Stimulated activated CD8-positive, alpha-beta memory T cell treated with anti-CD3 and anti-CD28 coated beads, Interleukin-2, amount 100 ng/mL, for 1 hour (primary cell): ENCODE measurements around the gene MINDY2.
"Not testable (repeated sequence)": the region's sequence is repeated elsewhere in the genome, so short reads cannot be mapped to it uniquely, and the experiment has no call there.

Experiments
- DNase-seq, 2 donors: peaks; one replicate each; pipeline ENCODE4 v3.0.0-alpha.2; 2020; ENCODE audit warnings: low read depth in 2 of 2

Gene MINDY2

GRCh38 chr15:58752716-58753115, 18.4 kb upstream of the MINDY2 start:
- DNase-seq = no peak

- DNase-seq = no peak
These were observed 15.8 kb upstream of the MINDY2 start for GRCh38 chr15:58755350-58755749.

- DNase-seq = no peak
These were observed 15.1 kb upstream of the MINDY2 start for GRCh38 chr15:58755956-58756355.

- no peak for DNase-seq
These were observed 13.0 kb upstream of the MINDY2 start for GRCh38 chr15:58758141-58758540.

- no peak for DNase-seq
These were observed 10.6 kb upstream of the MINDY2 start for GRCh38 chr15:58760385-58761009.

GRCh38 chr15:58761010-58761388, 10.1 kb upstream of the MINDY2 start:
- no peak for DNase-seq

GRCh38 chr15:58762285-58762684, 8.8 kb upstream of the MINDY2 start:
- DNase-seq = no peak

GRCh38 chr15:58762731-58763130, 8.4 kb upstream of the MINDY2 start:
- DNase-seq = no peak

GRCh38 chr15:58764468-58764867, 6.6 kb upstream of the MINDY2 start:
- no peak for DNase-seq

GRCh38 chr15:58766290-58766689, 4.8 kb upstream of the MINDY2 start:
- DNase-seq = no peak

- not testable (repeated sequence) for DNase-seq
These were observed 2.5 kb upstream of the MINDY2 start for GRCh38 chr15:58768601-58769004.

- no peak for DNase-seq
These were observed 614 bp upstream of the MINDY2 start for GRCh38 chr15:58770519-58770856.

- no peak for DNase-seq
These were observed 634 bp downstream of the MINDY2 start for GRCh38 chr15:58771621-58772250.

- no peak for DNase-seq
These were observed 1.9 kb downstream of the MINDY2 start for GRCh38 chr15:58773024-58773423.

- DNase-seq = no peak
These were observed 4.3 kb downstream of the MINDY2 start for GRCh38 chr15:58775402-58775801.

- DNase-seq = no peak
These were observed 6.0 kb downstream of the MINDY2 start for GRCh38 chr15:58777107-58777506.

GRCh38 chr15:58779554-58779953, 8.5 kb downstream of the MINDY2 start:
- no peak for DNase-seq

- DNase-seq = no peak
These were observed 14.3 kb downstream of the MINDY2 start for GRCh38 chr15:58785355-58785754.

- DNase-seq = no peak
These were observed 17.1 kb downstream of the MINDY2 start for GRCh38 chr15:58788056-58788710.

- DNase-seq = no peak
These were observed 22.8 kb downstream of the MINDY2 start for GRCh38 chr15:58793862-58794261.

- DNase-seq = no peak
These were observed 24.7 kb downstream of the MINDY2 start for GRCh38 chr15:58795825-58796224.

GRCh38 chr15:58797505-58797904, 26.4 kb downstream of the MINDY2 start:
- DNase-seq = no peak

- no peak for DNase-seq
These were observed 34.0 kb downstream of the MINDY2 start for GRCh38 chr15:58805095-58805494.
